Measurements from ENCODE around the gene CALCB.

Gene CALCB

GRCh38 chr11:15114501-15115475 lies 41.4 kb downstream of the CALCB start, which contains the start of gene INSC:
TSS of gene INSC (plus strand) at chr11:15114923. CDS start at chr11:15149175, 34,252 bp downstream.
- no peaks in the 10 kb centered on the region for H3K4me1 ChIP-seq
- DNase-seq = no peak
- no peak within 1 kb of the TSS for H3K4me3 ChIP-seq (ENCODE audit: low read depth, low read length)
- H3K36me3 ChIP-seq = no peaks in the 10 kb centered on the region
- H3K27me3 ChIP-seq = peaks cover 3% of the 10 kb centered on the region; the same call in 1 of the 2 replicates
- no peak for TF ChIP-seq CTCF (IDR thresholded peaks at IDR 0.05; ENCODE audit: low read depth, low read length)
- no peaks in the 10 kb centered on the region for H3K9me3 ChIP-seq

- no peak for TF ChIP-seq CTCF (IDR thresholded peaks at IDR 0.05; ENCODE audit: low read depth, low read length)
- no peaks in the 10 kb centered on the region for H3K9me3 ChIP-seq
These were observed 42.3 kb downstream of the CALCB start for GRCh38 chr11:15115686-15116085.

GRCh38 chr11:15117751-15118150 lies 44.4 kb downstream of the CALCB start:
- Histone ChIP-seq H3K4me3 (ENCODE audit: low read depth, low read length) (no peak overlapping the region), H3K27me3 (peaks cover 3% of the 10 kb centered on the region; the same call in 1 of the 2 replicates), H3K36me3 (no peaks in the 10 kb centered on the region), H3K4me1 (no peaks in the 10 kb centered on the region), H3K9me3 (no peaks in the 10 kb centered on the region)
- no peak for TF ChIP-seq CTCF (IDR thresholded peaks at IDR 0.05; ENCODE audit: low read depth, low read length)
- DNase-seq = no peak

More at GRCh38 chr11:15115686-15116085, 42.3 kb downstream of the CALCB start:
- Histone ChIP-seq H3K36me3 (no peaks in the 10 kb centered on the region), H3K4me3 (ENCODE audit: low read depth, low read length) (no peak overlapping the region), H3K27me3 (peaks cover 3% of the 10 kb centered on the region; the same call in 1 of the 2 replicates), H3K4me1 (no peaks in the 10 kb centered on the region)
- DNase-seq = no peak

- TF ChIP-seq CTCF (IDR thresholded peaks at IDR 0.05; ENCODE audit: low read depth, low read length) = no peak
- Histone ChIP-seq H3K27me3 (peaks cover 3% of the 10 kb centered on the region; the same call in 1 of the 2 replicates), H3K9me3 (no peaks in the 10 kb centered on the region), H3K4me1 (no peaks in the 10 kb centered on the region), H3K4me3 (ENCODE audit: low read depth, low read length) (no peak overlapping the region), H3K36me3 (no peaks in the 10 kb centered on the region)
- no peak for DNase-seq
These were observed 45.0 kb downstream of the CALCB start for GRCh38 chr11:15118431-15118830.

GRCh38 chr11:15119352-15119751 lies 46.0 kb downstream of the CALCB start:
- no peak for TF ChIP-seq CTCF (IDR thresholded peaks at IDR 0.05; ENCODE audit: low read depth, low read length)
- H3K36me3 ChIP-seq = no peaks in the 10 kb centered on the region
- no peak for DNase-seq
- no peak overlapping the region for H3K4me3 ChIP-seq (ENCODE audit: low read depth, low read length)
- H3K9me3 ChIP-seq = no peaks in the 10 kb centered on the region
- H3K27me3 ChIP-seq = peaks cover 3% of the 10 kb centered on the region; the same call in 1 of the 2 replicates
- no peaks in the 10 kb centered on the region for H3K4me1 ChIP-seq

GRCh38 chr11:15119826-15120225 lies 46.4 kb downstream of the CALCB start:
- no peak for TF ChIP-seq CTCF (IDR thresholded peaks at IDR 0.05; ENCODE audit: low read depth, low read length)
- Histone ChIP-seq H3K9me3 (no peaks in the 10 kb centered on the region), H3K27me3 (peaks cover 3% of the 10 kb centered on the region; the same call in 1 of the 2 replicates), H3K4me1 (no peaks in the 10 kb centered on the region), H3K4me3 (ENCODE audit: low read depth, low read length) (no peak overlapping the region), H3K36me3 (no peaks in the 10 kb centered on the region)
- DNase-seq = no peak

Data from BE2C (cell line).